Measurements from ENCODE around the gene RPL15.

RPL15 gene

DNA sequence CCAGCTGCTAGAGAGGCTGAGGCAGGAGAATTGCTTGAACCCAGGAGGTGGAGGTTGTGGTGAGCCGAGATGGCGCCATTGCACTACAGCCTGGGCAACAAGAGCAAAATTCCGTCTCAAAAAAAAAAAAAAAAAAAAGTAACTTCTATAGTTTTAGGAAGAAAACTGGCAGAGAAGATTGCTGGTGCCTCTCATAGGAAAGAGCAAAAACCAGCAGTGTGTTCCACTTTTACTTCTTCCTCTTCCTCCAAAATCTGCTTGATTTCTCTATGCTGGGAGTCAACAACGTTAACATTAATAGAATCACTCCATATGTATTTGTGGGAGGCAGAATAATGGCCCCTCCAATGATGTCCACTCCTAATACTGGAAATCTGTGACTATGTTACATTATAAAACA, 15.6 kb downstream of the RPL15 start:
- FAIRE-seq (no peak), DNase-seq (ENCODE audit: insufficient read length, low spot score) (no peak)
- TF ChIP-seq POLR2A (IDR thresholded peaks at IDR 0.05; ENCODE audit: low read depth, low read length) = no peak

DNA sequence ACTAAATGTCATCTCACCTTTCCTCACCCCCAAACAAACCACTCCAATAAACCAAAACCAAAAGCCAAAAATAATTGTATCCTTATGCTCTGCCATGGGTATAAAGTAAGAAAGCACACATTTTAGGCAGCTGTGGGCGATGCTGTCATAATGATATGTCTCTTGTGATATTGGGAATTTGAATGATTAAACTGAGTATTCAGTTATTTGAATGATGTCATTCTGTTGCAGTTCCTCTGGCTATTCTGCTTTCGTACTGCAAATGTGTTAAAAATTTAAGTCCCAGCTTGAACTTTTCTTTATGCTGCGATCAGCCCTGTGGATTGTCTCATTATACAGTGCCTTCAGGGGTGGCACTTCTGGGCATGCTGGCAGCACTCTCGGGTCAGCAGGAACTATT, 17.3 kb downstream of the RPL15 start:
- FAIRE-seq = no peak
- TF ChIP-seq POLR2A (IDR thresholded peaks at IDR 0.05; ENCODE audit: low read depth, low read length) = no peak
- no peak for DNase-seq (ENCODE audit: insufficient read length, low spot score)

GRCh38 chr3:23937296-23937695, 20.4 kb downstream of the RPL15 start:
- no peak for TF ChIP-seq POLR2A (IDR thresholded peaks at IDR 0.05; ENCODE audit: low read depth, low read length)
- DNase-seq (ENCODE audit: insufficient read length, low spot score) (no peak), FAIRE-seq (no peak)

- FAIRE-seq = no peak
- TF ChIP-seq POLR2A (IDR thresholded peaks at IDR 0.05; ENCODE audit: low read depth, low read length) = no peak
Measured at GRCh38 chr3:23938688-23939087, 21.8 kb downstream of the RPL15 start.

GRCh38 chr3:23940775-23941174, 23.8 kb downstream of the RPL15 start:
- DNase-seq (ENCODE audit: insufficient read length, low spot score) (no peak), FAIRE-seq (no peak)
- no peak for TF ChIP-seq POLR2A (IDR thresholded peaks at IDR 0.05; ENCODE audit: low read depth, low read length)

More at GRCh38 chr3:23938688-23939087, 21.8 kb downstream of the RPL15 start:
- DNase-seq (ENCODE audit: insufficient read length, low spot score) = no peak

DNA sequence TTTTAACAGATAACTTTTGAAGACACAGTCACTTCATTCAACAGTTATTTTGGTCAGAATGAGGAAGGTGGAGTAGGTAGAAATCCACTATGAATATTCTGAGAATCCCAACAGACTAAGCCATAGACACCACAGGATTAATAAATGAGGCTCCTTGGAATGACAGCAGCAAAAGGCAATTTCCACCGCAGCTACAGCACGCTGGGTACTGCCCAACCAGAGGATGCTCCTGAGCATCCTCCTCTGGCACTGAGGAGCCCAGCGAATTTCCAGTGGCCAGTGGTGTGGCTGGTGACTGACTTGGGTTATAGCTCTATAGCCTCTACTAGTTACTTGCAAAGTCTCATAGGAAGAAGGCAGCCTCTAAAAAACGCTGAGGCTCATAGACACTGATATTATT, 24.5 kb downstream of the RPL15 start:
- FAIRE-seq = no peak

GRCh38 chr3:23942546-23942945, 25.6 kb downstream of the RPL15 start:
- FAIRE-seq (no peak), DNase-seq (ENCODE audit: insufficient read length, low spot score) (no peak)
- no peak for TF ChIP-seq POLR2A (IDR thresholded peaks at IDR 0.05; ENCODE audit: low read depth, low read length)

More for the DNA sequence above, 24.5 kb downstream of the RPL15 start:
- DNase-seq (ENCODE audit: insufficient read length, low spot score) = no peak
- TF ChIP-seq POLR2A (IDR thresholded peaks at IDR 0.05; ENCODE audit: low read depth, low read length) = no peak

- no peak for FAIRE-seq
- DNase-seq (ENCODE audit: insufficient read length, low spot score) = no peak
- no peak for TF ChIP-seq POLR2A (IDR thresholded peaks at IDR 0.05; ENCODE audit: low read depth, low read length)
Measured at GRCh38 chr3:23944007-23944783, 27.3 kb downstream of the RPL15 start.

DNA sequence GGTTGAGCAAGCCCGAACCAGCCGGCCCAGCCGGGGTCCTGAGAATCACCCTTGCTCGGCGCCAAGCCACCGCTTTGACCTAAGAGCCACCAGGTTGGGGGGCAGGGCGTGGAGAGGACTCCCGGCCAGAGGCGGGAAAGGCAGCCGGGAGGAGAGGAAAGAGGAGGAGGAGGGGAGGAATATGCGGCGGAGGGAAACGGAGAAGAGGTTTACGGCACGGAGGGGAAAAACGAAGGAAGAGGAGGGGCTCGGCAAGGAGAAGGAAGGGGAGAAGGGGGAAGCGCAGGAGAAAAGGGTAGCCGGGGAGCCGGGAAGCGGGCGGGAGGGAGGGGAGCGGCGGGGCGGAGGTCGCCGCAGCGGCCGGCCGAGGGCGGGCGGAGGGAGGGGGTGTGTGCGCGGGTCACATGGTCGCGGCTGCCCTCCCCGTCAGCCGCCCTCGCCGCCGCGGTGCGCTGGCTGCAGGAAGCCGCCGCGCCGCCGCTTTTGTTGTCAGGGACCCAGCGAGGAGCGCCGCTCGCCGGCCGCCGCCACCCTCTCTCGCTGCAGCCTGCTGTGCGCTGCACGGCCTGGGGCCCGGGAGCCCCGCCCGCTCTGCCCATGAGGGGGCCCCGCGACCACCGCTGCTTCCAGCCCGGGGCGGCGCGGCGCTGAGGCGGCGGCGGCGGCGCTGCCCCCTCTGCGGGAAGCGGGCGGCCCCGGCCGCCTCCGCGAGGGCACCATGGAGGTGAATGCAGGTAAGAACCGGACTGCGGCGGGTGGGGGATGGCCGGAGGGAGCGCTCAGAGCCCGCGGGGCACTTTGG, 28.1 kb downstream of the RPL15 start, which contains the start of gene NR1D2:
TSS of gene NR1D2 (plus strand) at position 426 of the 802 bp plus-strand sequence. CDS start at position 719, 293 bp downstream.
- peak; percentile 62 for TF ChIP-seq POLR2A (IDR thresholded peaks at IDR 0.05; ENCODE audit: low read depth, low read length)
- DNase-seq (ENCODE audit: insufficient read length, low spot score) (peak; percentile 70), FAIRE-seq (no peak)

DNA sequence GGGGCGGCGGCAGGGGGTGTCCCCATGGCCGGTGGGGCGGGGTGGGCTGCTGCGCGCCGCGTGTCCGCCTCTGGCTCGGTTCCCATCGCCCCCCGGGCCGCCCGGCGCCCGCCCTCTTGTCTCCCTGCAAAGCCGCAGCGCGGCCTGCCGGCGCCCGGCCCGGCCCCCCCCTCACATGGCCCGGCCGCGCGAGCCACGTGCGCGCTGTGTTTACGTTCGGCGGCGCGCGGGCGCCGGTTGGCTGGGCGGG, 28.7 kb downstream of the RPL15 start:
- TF ChIP-seq POLR2A (IDR thresholded peaks at IDR 0.05; ENCODE audit: low read depth, low read length) = no peak
- FAIRE-seq (no peak), DNase-seq (ENCODE audit: insufficient read length, low spot score) (no peak)

- DNase-seq (ENCODE audit: insufficient read length, low spot score) (peak; percentile 85), FAIRE-seq (peak; percentile 20)
- no peak for TF ChIP-seq POLR2A (IDR thresholded peaks at IDR 0.05; ENCODE audit: low read depth, low read length)
Measured at GRCh38 chr3:23945913-23946687, 29.2 kb downstream of the RPL15 start.

GRCh38 chr3:23948761-23949160, 31.8 kb downstream of the RPL15 start:
- no peak for TF ChIP-seq POLR2A (IDR thresholded peaks at IDR 0.05; ENCODE audit: low read depth, low read length)

DNA sequence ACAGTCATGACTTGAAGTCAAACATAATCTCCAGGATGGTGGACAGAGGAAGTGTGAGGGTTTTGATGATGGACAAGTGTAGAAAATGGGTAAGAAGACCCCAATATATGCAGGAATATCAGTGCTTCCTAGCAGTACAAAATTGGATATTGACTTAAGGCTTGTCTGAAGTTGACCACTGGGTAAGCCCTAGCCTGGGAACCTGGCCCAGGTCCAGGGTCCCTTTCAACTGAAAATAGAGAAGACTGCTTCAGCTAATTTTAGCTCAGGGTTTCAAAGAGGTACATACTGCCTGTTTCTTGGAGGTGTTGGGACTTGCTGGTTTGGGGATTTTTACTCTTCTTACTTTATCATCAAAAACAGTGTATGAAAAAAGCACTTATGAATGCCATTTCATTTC, 32.9 kb downstream of the RPL15 start:
- FAIRE-seq = no peak
- no peak for DNase-seq (ENCODE audit: insufficient read length, low spot score)
- no peak for TF ChIP-seq POLR2A (IDR thresholded peaks at IDR 0.05; ENCODE audit: low read depth, low read length)

More at GRCh38 chr3:23948761-23949160, 31.8 kb downstream of the RPL15 start:
- DNase-seq (ENCODE audit: insufficient read length, low spot score) = no peak
- FAIRE-seq = no peak

GRCh38 chr3:23950293-23950692, 33.4 kb downstream of the RPL15 start:
- no peak for TF ChIP-seq POLR2A (IDR thresholded peaks at IDR 0.05; ENCODE audit: low read depth, low read length)
- DNase-seq (ENCODE audit: insufficient read length, low spot score) (no peak), FAIRE-seq (no peak)
